Measurements from ENCODE around the gene WIPF3. TPM values are rescaled to one million over a fixed set of nuclear protein-coding genes. Genes with fewer than 3 reads are reported as not detected.
"Not testable (repeated sequence)": the region's sequence is repeated elsewhere in the genome, so short reads cannot be mapped to it uniquely, and the experiment has no call there.

The WIPF3 gene
- total and polyA plus RNA-seq, 2 experiments from 2014 or later = 1.4 to 2.8 TPM

- DNase-seq (ENCODE audit: low read depth in 1 of 2, low spot score in 1 of 2) = no peak
- Histone ChIP-seq H3K27ac (no peak overlapping the region), H3K27me3 (no peaks in the 10 kb centered on the region), H3K9me3 (ENCODE audit: low read depth) (no peaks in the 10 kb centered on the region), H3K4me3 (no peak overlapping the region), H3K36me3 (peaks cover 3% of the 10 kb centered on the region), H3K4me1 (ENCODE audit: low read depth) (no peaks in the 10 kb centered on the region)
- TF ChIP-seq CTCF (IDR thresholded peaks at IDR 0.05; ENCODE audit: low read depth, low read length) = no peak
Observed at GRCh38 chr7:29958667-29959358, 152.5 kb downstream of the WIPF3 start.

GRCh38 chr7:29961611-29962010 lies 155.3 kb downstream of the WIPF3 start:
- not testable (repeated sequence) for H3K4me1 ChIP-seq (ENCODE audit: low read depth); H3K9me3 ChIP-seq (ENCODE audit: low read depth); H3K27me3 ChIP-seq; H3K4me3 ChIP-seq; H3K36me3 ChIP-seq; DNase-seq (ENCODE audit: low read depth in 1 of 2, low spot score in 1 of 2); H3K27ac ChIP-seq

- H3K27ac ChIP-seq = no peak overlapping the region
- no peak overlapping the region for H3K4me3 ChIP-seq
- no peaks in the 10 kb centered on the region for H3K27me3 ChIP-seq
- H3K36me3 ChIP-seq = no peaks in the 10 kb centered on the region
- DNase-seq (ENCODE audit: low read depth in 1 of 2, low spot score in 1 of 2) = no peak
- H3K9me3 ChIP-seq (ENCODE audit: low read depth) = no peaks in the 10 kb centered on the region
- no peak for TF ChIP-seq CTCF (IDR thresholded peaks at IDR 0.05; ENCODE audit: low read depth, low read length)
- H3K4me1 ChIP-seq (ENCODE audit: low read depth) = no peaks in the 10 kb centered on the region
Observed at GRCh38 chr7:29962035-29962434, 155.7 kb downstream of the WIPF3 start.

GRCh38 chr7:29965030-29965429 lies 158.7 kb downstream of the WIPF3 start:
- no peaks in the 10 kb centered on the region for H3K4me1 ChIP-seq (ENCODE audit: low read depth)
- TF ChIP-seq CTCF (IDR thresholded peaks at IDR 0.05; ENCODE audit: low read depth, low read length) = no peak
- H3K27me3 ChIP-seq = no peaks in the 10 kb centered on the region
- no peak overlapping the region for H3K4me3 ChIP-seq
- H3K36me3 ChIP-seq = no peaks in the 10 kb centered on the region
- no peak for DNase-seq (ENCODE audit: low read depth in 1 of 2, low spot score in 1 of 2)
- H3K27ac ChIP-seq = no peak overlapping the region
- no peaks in the 10 kb centered on the region for H3K9me3 ChIP-seq (ENCODE audit: low read depth)

Other genes starting within 250 kb of the WIPF3 start
- gene PRR15, start 242.7 kb upstream of the WIPF3 start, total RNA-seq = 4.9 and 8.9 TPM in 2 replicates
- 3.4 and 4.3 TPM in 2 replicates for gene PRR15, start 242.7 kb upstream of the WIPF3 start, polyA plus RNA-seq
- 35.7 and 48.2 TPM in 2 replicates for gene SCRN1, start 183.3 kb downstream of the WIPF3 start, total RNA-seq
- gene SCRN1, start 183.3 kb downstream of the WIPF3 start, polyA plus RNA-seq = 34.3 and 44.4 TPM in 2 replicates
- 8.1 and 15.3 TPM in 2 replicates for gene FKBP14, start 220.2 kb downstream of the WIPF3 start, total RNA-seq
- gene FKBP14, start 220.2 kb downstream of the WIPF3 start, polyA plus RNA-seq = 17.4 and 29.6 TPM in 2 replicates
- 15.9 and 25.9 TPM in 2 replicates for gene PLEKHA8, start 221.9 kb downstream of the WIPF3 start, total RNA-seq
- 16.8 and 23.2 TPM in 2 replicates for gene PLEKHA8, start 221.9 kb downstream of the WIPF3 start, polyA plus RNA-seq